Measurements from ENCODE around the gene IGSF21. TPM values are rescaled to one million over a fixed set of nuclear protein-coding genes. Genes with fewer than 3 reads are reported as not detected.

IGSF21 gene
- total and polyA plus RNA-seq, 9 donors = 0.04 to 0.48 (median 0.21) TPM; not detected in 1

DNA sequence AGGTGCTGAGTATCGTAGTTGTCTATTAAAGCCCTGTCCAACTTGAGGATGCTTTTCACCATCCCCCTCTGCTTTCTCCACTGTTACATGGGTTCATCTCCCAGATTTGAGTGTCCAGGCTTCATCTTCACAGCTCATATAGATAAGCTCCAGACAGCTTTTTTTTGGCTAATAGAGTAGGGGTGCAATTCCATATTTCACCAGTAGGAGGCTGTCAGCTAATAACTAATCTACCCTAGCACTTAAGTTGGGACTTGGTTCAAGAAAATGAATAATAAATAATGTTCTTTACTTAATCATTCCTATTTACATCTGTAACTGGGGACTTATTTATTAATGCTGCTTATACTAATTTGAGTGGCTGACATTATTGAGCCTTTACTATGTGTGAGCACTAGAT lies 124.5 kb downstream of the IGSF21 start:
- Histone ChIP-seq H3K9me3 (replicated peaks; ENCODE audit: control insufficient read depth, low read depth, low read length) (peaks cover 7% of the 10 kb centered on the region), H3K27ac (ENCODE audit: low read length) (no peak overlapping the region), H3K4me1 (ENCODE audit: control insufficient read depth, insufficient read depth, low read length) (no peaks in the 10 kb centered on the region), H3K27me3 (ENCODE audit: control insufficient read depth, insufficient read depth, low read length) (peaks cover 5% of the 10 kb centered on the region), H3K36me3 (ENCODE audit: control insufficient read depth, insufficient read depth, low read length) (no peaks in the 10 kb centered on the region), H3K4me3 (ENCODE audit: low read length) (no peak overlapping the region)
- WGBS (ENCODE audit: insufficient coverage) = 80% methylated on average over 1 of the region's 1 CpG
- no peak for DNase-seq

DNA sequence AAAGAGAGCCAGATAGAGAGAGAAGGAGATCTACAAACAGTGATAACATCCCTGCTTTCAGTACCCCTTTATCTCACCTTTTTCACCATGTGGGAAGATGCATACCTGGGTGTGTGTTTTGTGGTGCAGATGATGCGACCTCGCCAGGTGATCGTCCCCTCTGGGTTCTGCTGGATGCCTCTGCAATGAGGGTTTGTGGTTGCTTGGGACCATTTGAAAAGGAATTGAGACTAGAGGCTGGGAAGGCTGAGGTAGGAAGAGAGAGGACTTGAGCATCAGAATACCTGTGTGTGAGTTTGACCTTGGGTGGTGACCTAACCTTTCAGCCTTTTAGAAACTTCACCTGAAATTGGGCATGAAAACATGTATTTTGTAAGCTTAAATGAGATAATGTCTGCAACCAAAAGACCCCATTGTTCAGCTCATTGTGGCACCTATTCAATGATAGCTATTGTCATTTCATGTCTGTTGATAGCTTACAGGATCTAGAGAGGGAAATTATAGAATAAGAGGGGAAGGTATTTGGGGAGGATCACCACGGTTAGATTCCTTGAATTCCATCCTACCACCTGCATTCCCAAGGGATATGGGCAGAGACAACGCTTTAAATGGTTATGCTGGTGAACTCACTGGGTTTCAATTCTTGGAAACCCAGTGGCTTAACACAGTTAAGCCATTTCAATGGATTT lies 125.7 kb downstream of the IGSF21 start:
- Histone ChIP-seq H3K4me3 (ENCODE audit: low read length) (no peak overlapping the region), H3K36me3 (ENCODE audit: control insufficient read depth, insufficient read depth, low read length) (no peaks in the 10 kb centered on the region), H3K9me3 (replicated peaks; ENCODE audit: control insufficient read depth, low read depth, low read length) (peaks cover 7% of the 10 kb centered on the region), H3K27me3 (ENCODE audit: control insufficient read depth, insufficient read depth, low read length) (peaks cover 8% of the 10 kb centered on the region), H3K27ac (ENCODE audit: low read length) (no peak overlapping the region), H3K4me1 (ENCODE audit: control insufficient read depth, insufficient read depth, low read length) (no peaks in the 10 kb centered on the region)
- 94% methylated on average over 3 of the region's 5 CpGs for WGBS (ENCODE audit: insufficient coverage)
- no peak for DNase-seq

DNA sequence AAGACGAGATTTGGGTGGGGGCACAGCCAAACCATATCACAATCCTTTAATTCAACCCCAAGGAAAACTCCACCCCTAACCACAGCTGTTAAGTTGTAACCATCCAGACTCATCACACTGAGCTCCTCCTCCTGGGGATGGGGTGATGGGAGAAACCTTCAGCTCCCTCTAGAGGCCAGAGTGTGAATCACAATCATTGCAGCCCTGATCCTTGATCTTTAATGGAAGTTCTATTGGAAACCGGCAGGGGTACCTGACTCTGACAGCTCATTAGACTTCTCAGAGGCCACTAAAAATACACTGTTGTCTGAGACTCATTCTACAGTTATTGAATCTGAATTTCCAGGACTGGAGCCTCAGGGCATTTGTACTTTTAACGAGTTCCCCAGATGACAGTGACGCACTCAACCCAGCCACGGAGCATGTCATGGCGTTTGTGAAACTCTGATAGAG lies 127.2 kb downstream of the IGSF21 start:
- Histone ChIP-seq H3K4me3 (ENCODE audit: low read length) (no peak overlapping the region), H3K4me1 (ENCODE audit: control insufficient read depth, insufficient read depth, low read length) (no peaks in the 10 kb centered on the region), H3K27ac (ENCODE audit: low read length) (no peak overlapping the region), H3K27me3 (ENCODE audit: control insufficient read depth, insufficient read depth, low read length) (peaks cover 8% of the 10 kb centered on the region), H3K36me3 (ENCODE audit: control insufficient read depth, insufficient read depth, low read length) (no peaks in the 10 kb centered on the region), H3K9me3 (replicated peaks; ENCODE audit: control insufficient read depth, low read depth, low read length) (peaks cover 7% of the 10 kb centered on the region)
- peak; percentile 56 for DNase-seq
- WGBS (ENCODE audit: insufficient coverage) = 44% methylated on average over 5 of the region's 6 CpGs

DNA sequence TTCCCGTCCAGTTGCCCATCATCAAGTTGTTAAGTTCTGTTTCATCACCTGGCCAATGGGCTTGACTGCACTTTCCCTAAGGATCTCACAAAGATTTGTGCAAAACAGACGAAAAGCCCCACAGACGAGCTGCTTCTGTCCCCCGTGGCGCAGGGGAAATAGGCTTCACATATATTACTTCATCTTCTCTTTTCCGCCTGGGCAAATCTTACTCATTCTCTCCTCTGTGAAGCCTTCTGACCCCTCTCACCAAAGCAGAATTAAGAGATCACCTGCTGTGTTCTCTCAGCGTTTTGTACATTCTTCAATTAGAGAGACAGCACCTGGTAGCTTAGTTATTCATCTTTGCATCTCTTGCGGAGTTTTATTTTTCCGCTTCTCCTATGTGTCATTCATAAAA lies 129.8 kb downstream of the IGSF21 start:
- Histone ChIP-seq H3K9me3 (replicated peaks; ENCODE audit: control insufficient read depth, low read depth, low read length) (no peaks in the 10 kb centered on the region), H3K27ac (ENCODE audit: low read length) (no peak overlapping the region)
- 36% methylated on average over 6 of the region's 9 CpGs for WGBS (ENCODE audit: insufficient coverage)

DNA sequence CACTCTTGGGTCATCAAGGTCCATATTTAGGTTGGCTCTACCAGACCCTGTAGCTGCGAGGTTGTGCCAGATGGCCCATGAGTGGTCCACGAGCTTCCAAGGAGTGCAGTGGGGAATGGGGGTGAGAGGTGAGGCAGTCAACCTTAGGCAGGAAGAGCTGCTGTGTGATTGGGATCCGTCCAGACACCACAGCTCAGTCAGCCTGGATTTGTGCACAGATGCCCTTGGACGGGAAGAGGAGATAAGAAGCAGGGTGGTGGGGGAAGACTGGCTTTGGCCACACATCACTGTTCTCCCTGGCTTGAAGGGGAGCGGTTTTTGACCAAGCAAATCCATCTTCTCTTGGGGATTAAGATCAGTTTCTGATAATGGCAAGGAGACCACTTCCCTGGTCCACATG lies 130.6 kb downstream of the IGSF21 start:
- Histone ChIP-seq H3K4me1 (ENCODE audit: control insufficient read depth, insufficient read depth, low read length) (no peaks in the 10 kb centered on the region), H3K36me3 (ENCODE audit: control insufficient read depth, insufficient read depth, low read length) (no peaks in the 10 kb centered on the region), H3K4me3 (ENCODE audit: low read length) (no peak overlapping the region), H3K27me3 (ENCODE audit: control insufficient read depth, insufficient read depth, low read length) (peaks cover 8% of the 10 kb centered on the region), H3K9me3 (replicated peaks; ENCODE audit: control insufficient read depth, low read depth, low read length) (no peaks in the 10 kb centered on the region), H3K27ac (ENCODE audit: low read length) (no peak overlapping the region)
- no peak for DNase-seq
- WGBS (ENCODE audit: insufficient coverage) = 46% methylated on average over 5 of the region's 5 CpGs

More for the DNA sequence above, 129.8 kb downstream of the IGSF21 start:
- Histone ChIP-seq H3K36me3 (ENCODE audit: control insufficient read depth, insufficient read depth, low read length) (no peaks in the 10 kb centered on the region), H3K27me3 (ENCODE audit: control insufficient read depth, insufficient read depth, low read length) (peaks cover 8% of the 10 kb centered on the region), H3K4me1 (ENCODE audit: control insufficient read depth, insufficient read depth, low read length) (no peaks in the 10 kb centered on the region), H3K4me3 (ENCODE audit: low read length) (no peak overlapping the region)
- DNase-seq = no peak

DNA sequence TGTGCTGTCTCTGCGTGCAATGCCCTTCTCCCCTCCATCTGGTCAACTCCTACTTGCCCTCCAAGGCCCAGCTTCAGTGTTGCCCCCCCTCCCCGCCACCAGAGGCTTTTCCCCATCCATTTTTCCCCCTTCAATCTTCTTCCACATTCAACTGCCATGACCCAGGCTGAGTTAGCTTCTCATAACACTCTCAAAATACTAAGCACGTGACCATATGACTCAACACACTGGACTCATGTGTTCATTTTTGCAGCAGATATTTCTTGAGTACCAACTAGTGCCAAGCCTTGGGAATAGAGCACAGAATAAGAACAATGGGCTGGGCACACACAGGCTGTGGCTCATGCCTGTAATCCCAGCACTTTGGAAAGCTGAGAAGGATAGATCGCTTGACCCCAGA lies 132.1 kb downstream of the IGSF21 start:
- no peaks in the 10 kb centered on the region for H3K36me3 ChIP-seq (ENCODE audit: control insufficient read depth, insufficient read depth, low read length)
- no peaks in the 10 kb centered on the region for H3K9me3 ChIP-seq (replicated peaks; ENCODE audit: control insufficient read depth, low read depth, low read length)
- H3K4me3 ChIP-seq (ENCODE audit: low read length) = no peak overlapping the region
- peaks cover 8% of the 10 kb centered on the region for H3K27me3 ChIP-seq (ENCODE audit: control insufficient read depth, insufficient read depth, low read length)
- no peaks in the 10 kb centered on the region for H3K4me1 ChIP-seq (ENCODE audit: control insufficient read depth, insufficient read depth, low read length)
- DNase-seq = no peak
- H3K27ac ChIP-seq (ENCODE audit: low read length) = no peak overlapping the region
- 72% methylated on average over 3 of the region's 4 CpGs for WGBS (ENCODE audit: insufficient coverage)

DNA sequence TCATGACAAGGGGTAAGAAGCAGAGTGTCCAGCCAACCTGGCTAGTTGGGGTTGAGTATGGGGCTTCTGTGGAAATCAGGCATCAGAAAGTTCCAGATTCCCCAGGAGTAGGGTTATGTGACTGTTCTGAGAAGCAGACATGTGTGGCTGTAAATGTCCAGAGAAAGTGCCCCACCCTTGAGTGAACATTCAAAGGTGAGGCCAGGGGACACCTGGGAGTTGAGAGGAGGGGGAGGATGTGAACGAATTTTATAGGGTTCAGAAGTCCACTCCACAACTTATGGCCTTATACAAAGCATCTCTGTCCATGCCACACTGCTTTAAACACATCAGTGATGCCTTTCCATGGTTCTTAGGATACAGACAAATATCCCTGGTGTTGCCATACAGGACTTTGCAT lies 133.3 kb downstream of the IGSF21 start:
- H3K27ac ChIP-seq (ENCODE audit: low read length) = no peak overlapping the region
- peaks cover 4% of the 10 kb centered on the region for H3K27me3 ChIP-seq (ENCODE audit: control insufficient read depth, insufficient read depth, low read length)
- no peaks in the 10 kb centered on the region for H3K4me1 ChIP-seq (ENCODE audit: control insufficient read depth, insufficient read depth, low read length)
- H3K4me3 ChIP-seq (ENCODE audit: low read length) = no peak overlapping the region
- DNase-seq = no peak
- no peaks in the 10 kb centered on the region for H3K9me3 ChIP-seq (replicated peaks; ENCODE audit: control insufficient read depth, low read depth, low read length)
- no peaks in the 10 kb centered on the region for H3K36me3 ChIP-seq (ENCODE audit: control insufficient read depth, insufficient read depth, low read length)
- no CpG with 5 or more reads among the region's 1 CpG for WGBS (ENCODE audit: insufficient coverage)

DNA sequence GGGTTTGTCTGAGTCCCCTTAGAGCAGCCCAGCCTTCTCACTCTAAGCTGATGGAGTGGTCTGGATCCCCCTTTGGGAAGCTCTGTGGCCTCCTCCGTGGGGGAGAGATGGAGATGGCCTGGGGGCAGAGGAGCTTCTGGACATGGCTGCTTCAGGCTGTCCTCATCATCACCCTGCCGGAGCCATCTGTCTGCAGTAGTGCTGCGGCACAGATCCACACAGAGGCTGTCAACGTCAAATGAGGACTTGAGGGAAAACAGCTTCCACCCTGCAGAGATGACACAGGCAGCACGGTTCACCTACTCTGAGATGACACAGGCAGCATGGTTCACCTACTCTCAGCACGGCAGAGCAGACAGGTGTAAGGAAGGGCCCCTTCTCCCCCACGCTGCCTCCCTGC lies 134.3 kb downstream of the IGSF21 start:
- H3K4me3 ChIP-seq (ENCODE audit: low read length) = no peak overlapping the region
- no peaks in the 10 kb centered on the region for H3K36me3 ChIP-seq (ENCODE audit: control insufficient read depth, insufficient read depth, low read length)
- DNase-seq = no peak
- H3K27ac ChIP-seq (ENCODE audit: low read length) = no peak overlapping the region
- H3K4me1 ChIP-seq (ENCODE audit: control insufficient read depth, insufficient read depth, low read length) = no peaks in the 10 kb centered on the region
- no peaks in the 10 kb centered on the region for H3K9me3 ChIP-seq (replicated peaks; ENCODE audit: control insufficient read depth, low read depth, low read length)
- 65% methylated on average over 3 of the region's 7 CpGs for WGBS (ENCODE audit: insufficient coverage)
- peaks cover 4% of the 10 kb centered on the region for H3K27me3 ChIP-seq (ENCODE audit: control insufficient read depth, insufficient read depth, low read length)

DNA sequence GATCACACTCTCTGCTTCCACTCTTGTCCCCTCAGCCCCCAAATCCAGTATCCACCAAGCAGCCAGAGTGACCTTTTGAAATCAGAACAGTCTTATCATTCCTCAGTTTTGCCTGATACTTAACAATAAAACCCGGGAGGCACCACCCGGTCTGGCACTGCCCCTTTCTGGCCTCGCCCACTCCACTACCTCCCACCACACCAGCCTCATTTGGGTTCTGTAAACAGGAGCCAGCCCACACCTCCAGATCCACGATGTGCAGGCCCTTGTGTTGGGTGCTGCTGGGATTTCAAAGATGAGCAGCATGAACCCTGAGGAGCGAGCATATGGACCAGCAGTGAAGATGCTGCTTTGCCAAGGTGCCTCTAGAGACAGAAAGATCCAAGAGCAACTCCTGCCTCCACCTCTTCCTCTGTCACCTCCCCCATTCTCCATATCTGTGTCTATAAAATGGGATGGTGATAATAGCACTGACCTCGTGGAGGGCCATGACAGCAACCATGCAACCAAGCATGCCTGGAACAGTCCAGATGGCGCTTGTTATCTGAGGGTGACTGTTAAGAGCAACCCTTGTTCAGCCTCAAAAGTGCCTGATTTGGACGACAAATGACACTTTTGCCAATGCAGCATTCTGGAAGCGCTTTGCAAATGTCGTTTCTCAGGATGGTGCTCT lies 136.0 kb downstream of the IGSF21 start:
- Histone ChIP-seq H3K36me3 (ENCODE audit: control insufficient read depth, insufficient read depth, low read length) (no peaks in the 10 kb centered on the region), H3K4me3 (ENCODE audit: low read length) (no peak overlapping the region), H3K4me1 (ENCODE audit: control insufficient read depth, insufficient read depth, low read length) (no peaks in the 10 kb centered on the region), H3K27ac (ENCODE audit: low read length) (no peak overlapping the region), H3K9me3 (replicated peaks; ENCODE audit: control insufficient read depth, low read depth, low read length) (no peaks in the 10 kb centered on the region), H3K27me3 (ENCODE audit: control insufficient read depth, insufficient read depth, low read length) (peaks cover 6% of the 10 kb centered on the region)
- DNase-seq = no peak
- 71% methylated on average over 7 of the region's 10 CpGs for WGBS (ENCODE audit: insufficient coverage)

DNA sequence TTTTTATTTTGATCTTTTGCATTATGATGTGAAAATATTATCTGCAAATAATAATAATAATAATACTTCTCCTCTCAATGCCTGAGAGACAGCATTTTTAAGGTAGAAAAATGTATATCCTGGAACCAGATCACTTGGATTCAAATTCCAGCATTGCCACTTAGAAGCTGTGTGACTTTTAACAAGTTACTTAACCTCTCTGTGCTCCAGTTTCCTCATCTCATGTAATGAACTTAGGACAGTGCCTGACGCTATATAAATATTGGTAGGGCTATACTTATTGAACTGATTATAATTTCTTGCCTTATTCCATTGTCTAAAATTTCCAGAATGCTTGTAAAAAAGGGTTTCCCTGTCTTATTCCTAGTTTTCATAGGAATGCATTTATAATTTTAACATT lies 137.2 kb downstream of the IGSF21 start:
- H3K27ac ChIP-seq (ENCODE audit: low read length) = no peak overlapping the region
- H3K4me3 ChIP-seq (ENCODE audit: low read length) = no peak overlapping the region
- no peaks in the 10 kb centered on the region for H3K4me1 ChIP-seq (ENCODE audit: control insufficient read depth, insufficient read depth, low read length)
- no CpG with 5 or more reads among the region's 1 CpG for WGBS (ENCODE audit: insufficient coverage)
- DNase-seq = no peak
- peaks cover 8% of the 10 kb centered on the region for H3K27me3 ChIP-seq (ENCODE audit: control insufficient read depth, insufficient read depth, low read length)
- H3K9me3 ChIP-seq (replicated peaks; ENCODE audit: control insufficient read depth, low read depth, low read length) = no peaks in the 10 kb centered on the region
- no peaks in the 10 kb centered on the region for H3K36me3 ChIP-seq (ENCODE audit: control insufficient read depth, insufficient read depth, low read length)
